Stimulated activated naive CD8-positive, alpha-beta T cell treated with anti-CD3 and anti-CD28 coated beads, Interleukin-15, Interleukin-2, amounts not matched to agents 100 U/mL and 50 U/mL, for 24 hours (primary cell): ENCODE data around the gene CD177.
"Not testable (repeated sequence)": the region's sequence is repeated elsewhere in the genome, so short reads cannot be mapped to it uniquely, and the experiment has no call there.

Source experiments
- ATAC-seq: fragments of 150-1000 bp; cut with Tn5 transposase; one replicate; pipeline ENCODE4 v1.10.0; 2021
- DNase-seq: peaks from one replicate; pipeline ENCODE4 v3.0.0; 2021

CD177 gene

DNA sequence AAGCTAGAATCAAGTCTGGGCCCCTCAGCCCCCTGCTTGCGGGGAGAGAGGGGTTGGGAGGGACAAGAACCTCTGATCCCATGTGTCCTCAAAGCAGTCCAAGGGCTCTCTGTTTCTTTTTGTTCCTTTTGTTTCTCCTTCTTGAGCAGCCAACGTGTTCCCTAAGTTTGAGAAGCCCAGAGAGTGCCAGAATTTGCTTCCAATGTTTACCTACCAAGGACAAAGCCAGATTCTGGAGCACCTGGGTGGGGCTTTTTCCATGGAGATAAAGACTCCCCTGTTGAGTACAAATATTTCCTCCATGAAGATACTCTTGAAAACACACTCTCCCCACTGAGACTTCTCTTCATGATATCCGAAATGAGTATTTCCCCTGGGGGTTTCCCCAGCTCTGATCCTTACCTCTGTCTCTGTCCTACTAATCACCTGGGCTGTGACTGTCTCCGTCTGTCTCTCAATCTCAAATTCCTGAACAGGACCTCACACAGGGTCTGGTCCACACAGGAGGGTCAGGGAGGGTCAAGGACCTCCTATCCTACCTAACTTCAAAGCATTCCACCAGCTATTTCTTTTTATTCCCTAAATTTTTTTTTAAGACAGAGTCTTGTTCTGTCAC is 27.4 kb downstream of the CD177 start:
- ATAC-seq (no peak), DNase-seq (no peak)

DNA sequence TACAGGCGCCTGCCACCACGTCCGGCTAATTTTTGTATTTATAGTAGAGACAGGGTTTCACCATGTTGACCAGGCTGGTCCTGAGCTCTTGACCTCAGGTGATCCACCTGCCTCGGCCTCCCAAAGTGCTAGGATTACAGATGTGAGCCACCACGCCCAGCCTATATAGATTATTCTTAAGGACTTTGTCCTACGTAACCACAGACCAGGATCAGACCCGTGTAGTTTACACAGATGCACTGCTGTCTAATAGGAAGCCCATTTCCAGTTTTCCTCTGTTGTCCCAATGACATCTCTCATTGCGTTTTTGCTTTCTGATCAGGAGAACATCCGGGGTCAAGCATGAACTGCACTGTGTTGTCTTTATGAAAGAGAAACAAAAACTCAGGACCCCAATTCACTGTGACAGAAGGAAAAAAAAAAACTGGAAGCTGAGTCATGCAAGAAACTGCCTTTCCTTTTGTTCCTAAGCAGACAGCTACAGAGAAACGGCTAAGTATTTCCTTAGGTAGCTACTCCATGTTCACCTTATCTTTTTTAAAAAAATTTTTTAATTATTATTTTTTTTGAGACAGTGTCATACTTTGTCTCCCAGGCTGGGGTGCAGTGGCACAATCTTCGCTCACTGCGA is 29.2 kb downstream of the CD177 start:
- not testable (repeated sequence) for DNase-seq, ATAC-seq

DNA sequence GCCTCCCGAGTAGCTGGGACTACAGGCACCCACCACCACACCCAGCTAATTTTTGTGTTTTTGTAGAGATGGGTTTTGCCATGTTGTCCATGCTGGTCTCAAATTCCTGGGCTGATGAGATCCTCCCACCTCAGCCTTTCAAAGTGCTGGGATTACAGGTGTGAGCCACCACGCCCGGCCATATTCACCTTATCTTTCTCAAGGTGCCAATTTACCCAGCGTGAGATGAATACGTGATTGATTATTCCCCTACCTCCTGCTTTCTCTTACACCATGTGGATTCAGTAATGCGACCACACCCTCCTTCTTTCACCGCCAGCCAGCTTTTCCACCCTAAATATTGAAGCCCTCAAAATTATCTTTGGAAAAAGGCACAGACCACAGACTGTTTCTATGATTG is 29.8 kb downstream of the CD177 start:
- not testable (repeated sequence) for DNase-seq, ATAC-seq

DNA sequence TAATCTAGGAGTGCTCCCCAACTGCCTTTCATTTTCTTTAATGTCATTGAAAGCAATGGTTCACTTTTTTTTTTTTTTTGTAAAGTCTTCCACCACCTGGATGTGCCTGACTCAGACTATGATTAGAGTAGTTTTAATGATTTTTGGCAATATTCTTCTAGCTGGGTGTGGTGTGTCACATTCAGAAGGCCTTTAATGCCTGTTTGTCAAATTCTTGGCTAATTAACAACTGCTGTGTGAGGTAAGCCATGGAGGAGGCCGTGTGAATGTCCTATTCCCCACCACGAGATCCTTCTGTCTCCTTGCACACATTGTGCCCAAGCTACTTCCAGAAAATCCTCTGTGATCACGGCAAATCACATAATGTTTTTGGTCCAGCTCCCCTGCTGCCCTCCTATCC is 30.3 kb downstream of the CD177 start:
- ATAC-seq, DNase-seq: not testable (repeated sequence)

- not testable (repeated sequence) for ATAC-seq, DNase-seq
These were observed 37.5 kb downstream of the CD177 start for GRCh38 chr19:43390903-43391551.

DNA sequence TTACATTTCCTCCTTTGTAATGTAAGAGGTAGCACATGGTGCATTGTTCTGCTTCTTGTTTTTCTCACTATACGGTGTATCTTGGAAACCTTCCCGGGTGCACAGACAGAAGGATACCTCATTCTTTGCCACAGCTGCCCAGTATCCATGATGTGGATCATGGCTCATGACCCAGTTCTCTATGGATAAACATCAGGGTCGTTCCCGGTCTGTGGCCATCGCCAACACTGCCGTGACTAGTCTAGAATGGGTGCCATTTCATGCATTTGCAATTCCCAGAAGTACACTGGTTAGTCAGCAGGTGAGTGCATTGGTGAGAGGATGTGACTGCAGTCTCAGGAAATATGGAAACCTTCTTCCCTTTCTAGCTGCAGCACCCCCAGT is 38.1 kb downstream of the CD177 start:
- ATAC-seq, DNase-seq: not testable (repeated sequence)

- DNase-seq, ATAC-seq: not testable (repeated sequence)
These were observed 40.0 kb downstream of the CD177 start for GRCh38 chr19:43393501-43393900.

GRCh38 chr19:43395561-43395960 is 42.1 kb downstream of the CD177 start:
- DNase-seq (no peak), ATAC-seq (no peak)

GRCh38 chr19:43406297-43406696 is 52.8 kb downstream of the CD177 start:
- ATAC-seq (no peak), DNase-seq (no peak)

- no peak for DNase-seq
- ATAC-seq: no peak
These were observed 54.0 kb downstream of the CD177 start for GRCh38 chr19:43407416-43408005.

DNA sequence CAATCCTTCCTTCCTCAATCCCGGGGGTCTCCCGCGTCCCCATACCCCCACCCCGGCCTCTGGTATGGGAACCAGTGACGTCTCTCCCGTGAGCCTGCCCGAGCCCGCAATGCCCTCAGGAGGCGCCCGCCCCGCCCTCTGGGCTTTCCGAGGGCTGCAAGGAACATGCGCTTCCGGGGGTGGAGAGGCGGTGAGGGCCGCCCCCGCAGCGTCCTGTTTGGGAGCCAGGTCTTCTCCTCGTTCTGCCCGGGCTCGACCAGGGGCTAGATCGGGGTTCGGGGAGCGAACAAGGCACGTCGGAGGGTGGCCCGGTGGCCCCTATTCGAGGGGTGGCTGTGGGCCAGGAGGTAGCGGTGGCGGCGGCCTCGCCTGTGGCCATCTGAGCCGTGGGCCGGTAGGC is 54.6 kb downstream of the CD177 start:
- ATAC-seq (no peak), DNase-seq (no peak)

- ATAC-seq (no peak), DNase-seq (no peak)
These were observed 55.9 kb downstream of the CD177 start for GRCh38 chr19:43409415-43409814.

DNA sequence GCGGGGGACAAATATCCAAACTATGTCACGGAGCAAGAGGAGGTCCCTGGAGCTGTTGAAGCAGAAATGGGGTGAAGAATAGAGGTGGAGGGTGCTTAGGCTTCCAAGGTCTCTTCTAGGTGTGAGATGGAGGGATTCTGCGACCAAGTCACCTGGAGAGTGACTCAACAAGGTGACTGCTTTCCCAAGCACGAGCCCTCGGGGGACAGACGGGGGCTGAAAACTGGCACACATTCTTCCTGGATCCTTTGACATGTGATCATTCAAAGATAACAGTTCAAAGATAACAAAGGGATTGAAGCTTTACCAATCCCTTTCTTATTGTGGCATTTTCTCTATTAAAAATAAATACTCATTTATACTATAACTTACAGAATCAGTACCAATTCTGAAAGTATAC is 59.0 kb downstream of the CD177 start:
- no peak for ATAC-seq
- no peak for DNase-seq
